Mesothelial cell of epicardium (in vitro differentiated cells): Measurements from ENCODE around the gene PLEKHG4. TPM values are rescaled to one million over a fixed set of nuclear protein-coding genes. Genes with fewer than 3 reads are reported as not detected.

Source experiments
- DNase-seq, 2 experiments: peaks; one replicate each; pipeline ENCODE4 v3.0.0; 2021; ENCODE audit warnings: low spot score in 2 of 2; ENCODE audit not compliant: unreplicated experiment in 2 of 2
- H3K27ac Mint-ChIP-seq: 2 replicates; pipeline ENCODE4 v1.8.0; 2021; ENCODE audit warnings: mixed read lengths
- H3K27me3 Mint-ChIP-seq: 2 replicates; pipeline ENCODE4 v1.8.0; 2021; ENCODE audit warnings: low read depth, mixed read lengths
- H3K36me3 Mint-ChIP-seq: 2 replicates; pipeline ENCODE4 v1.8.0; 2021; ENCODE audit warnings: mixed read lengths
- H3K4me1 Mint-ChIP-seq: 2 replicates; pipeline ENCODE4 v1.8.0; 2021; ENCODE audit warnings: mixed read lengths
- H3K4me3 Mint-ChIP-seq: 2 replicates; pipeline ENCODE4 v1.8.0; 2021; ENCODE audit warnings: mild to moderate bottlenecking, moderate library complexity, mixed read lengths
- H3K9me3 Mint-ChIP-seq: 2 replicates; pipeline ENCODE4 v1.8.0; 2021; ENCODE audit warnings: mixed read lengths
- CTCF ChIP-seq: fragments of 200-600 bp; sonication (generic); IDR thresholded peaks from one replicate; pipeline ENCODE4 v1.5.0; 2021; ENCODE audit warnings: antibody characterized with exemption; ENCODE audit not compliant: unreplicated experiment
- total RNA-seq: library from RNA; stranded (reverse); gene quantifications from 3 replicates; pipeline ENCODE4 v1.2.1, GENCODE V29; 2021

The PLEKHG4 gene
- total RNA-seq, 1 donor from 2014 or later = 15.4 TPM

GRCh38 chr16:67235816-67236562 is 43.3 kb upstream of the PLEKHG4 start:
- Mint-ChIP-seq H3K9me3 (no peaks in the 10 kb centered on the region), H3K4me3 (no peak overlapping the region), H3K27ac (no peak overlapping the region), H3K27me3 (no peaks in the 10 kb centered on the region), H3K36me3 (peaks cover 17% of the 10 kb centered on the region), H3K4me1 (no peaks in the 10 kb centered on the region)
- no peak for DNase-seq
- TF ChIP-seq CTCF = no peak

DNA sequence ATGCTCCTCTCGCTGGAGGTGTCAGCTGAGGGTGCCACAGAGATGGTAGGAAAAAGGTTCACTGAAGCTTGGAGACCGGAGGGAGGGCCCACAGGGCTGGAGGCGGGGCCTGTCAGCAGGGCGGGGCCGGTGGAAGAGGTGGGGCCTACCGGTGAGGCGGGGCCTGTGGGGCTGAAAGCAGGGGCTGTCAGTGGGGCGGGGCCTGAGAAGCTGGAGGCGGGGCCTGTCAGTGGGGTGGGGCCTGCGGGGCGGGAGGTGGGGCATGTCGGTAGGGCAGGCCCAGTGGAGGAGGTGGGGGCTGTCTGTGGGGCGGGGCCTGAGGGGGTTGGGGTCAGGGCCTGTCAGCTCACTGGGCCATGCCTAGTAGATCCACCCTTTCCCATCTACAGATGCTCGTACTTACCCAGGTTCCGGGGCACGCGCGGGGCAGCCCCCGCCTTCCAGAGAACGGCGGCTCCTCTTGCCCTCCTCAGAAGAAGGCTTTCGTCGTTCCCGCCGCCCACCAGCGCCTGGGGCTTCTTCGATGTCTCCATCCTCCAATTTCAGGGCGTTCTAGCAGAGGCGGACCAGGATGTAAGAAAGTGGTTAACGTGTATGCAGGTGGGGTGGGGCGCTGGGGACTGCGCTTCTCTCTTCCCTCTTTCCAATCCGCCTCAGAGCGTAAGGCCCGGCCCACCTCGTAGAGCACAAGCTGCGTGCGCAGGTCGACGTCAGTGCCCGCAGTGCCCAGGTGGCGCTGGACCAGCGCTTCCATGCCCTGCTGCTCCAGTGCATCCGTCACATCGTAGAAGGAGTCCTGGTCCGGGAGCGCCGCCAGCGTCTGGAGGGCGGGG is 42.6 kb upstream of the PLEKHG4 start:
- peaks cover 5% of the 10 kb centered on the region for H3K4me1 Mint-ChIP-seq
- H3K4me3 Mint-ChIP-seq = no peak overlapping the region
- no peak overlapping the region for H3K27ac Mint-ChIP-seq
- no peak for TF ChIP-seq CTCF
- no peak for DNase-seq
- no peaks in the 10 kb centered on the region for H3K27me3 Mint-ChIP-seq
- peaks cover 17% of the 10 kb centered on the region for H3K36me3 Mint-ChIP-seq
- H3K9me3 Mint-ChIP-seq = no peaks in the 10 kb centered on the region

- Mint-ChIP-seq H3K27ac (no peak overlapping the region), H3K27me3 (no peaks in the 10 kb centered on the region), H3K4me3 (no peak overlapping the region), H3K36me3 (peaks cover 17% of the 10 kb centered on the region), H3K9me3 (no peaks in the 10 kb centered on the region), H3K4me1 (peaks cover 5% of the 10 kb centered on the region)
- TF ChIP-seq CTCF = no peak
- DNase-seq = no peak
These were observed 41.7 kb upstream of the PLEKHG4 start for GRCh38 chr16:67237396-67238277.

GRCh38 chr16:67238278-67238575 is 41.1 kb upstream of the PLEKHG4 start:
- no peak for DNase-seq
- H3K4me3 Mint-ChIP-seq = no peak overlapping the region
- peaks cover 16% of the 10 kb centered on the region for H3K36me3 Mint-ChIP-seq
- H3K27me3 Mint-ChIP-seq = no peaks in the 10 kb centered on the region
- peaks cover 5% of the 10 kb centered on the region for H3K4me1 Mint-ChIP-seq
- no peak for TF ChIP-seq CTCF
- H3K9me3 Mint-ChIP-seq = no peaks in the 10 kb centered on the region
- H3K27ac Mint-ChIP-seq = no peak overlapping the region

DNA sequence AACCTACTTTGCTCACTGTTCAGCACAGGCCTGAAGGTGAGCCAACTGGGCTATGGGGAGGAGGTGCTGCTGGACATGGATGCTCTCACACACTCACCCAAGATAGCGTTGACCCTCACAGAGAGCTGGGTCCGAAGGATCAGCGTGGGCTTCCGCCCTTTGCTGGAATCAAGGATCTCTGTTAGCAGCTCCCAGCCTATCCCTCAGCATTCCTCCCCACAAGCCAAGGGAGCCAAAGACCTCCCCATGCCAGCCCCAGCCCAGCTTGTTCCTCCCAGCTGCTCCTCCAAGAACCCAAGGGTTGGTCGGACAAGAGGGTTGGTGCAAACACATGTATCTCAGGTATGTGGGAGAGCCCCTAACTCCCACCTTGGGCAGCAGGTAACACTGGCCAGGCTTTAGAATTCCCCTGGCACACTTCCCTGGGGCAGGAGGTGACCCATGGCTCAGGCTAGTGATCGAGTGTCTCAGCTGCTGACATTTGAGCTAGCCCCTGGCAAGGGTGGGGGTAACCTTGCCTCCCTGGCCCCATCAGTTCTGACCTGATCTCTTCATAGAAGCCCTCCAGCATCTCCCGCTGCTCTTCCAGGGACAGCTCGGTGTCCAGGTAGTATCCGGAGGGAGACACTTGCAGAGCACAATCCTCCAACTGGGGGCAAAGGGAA is 40.4 kb upstream of the PLEKHG4 start:
- H3K27me3 Mint-ChIP-seq = no peaks in the 10 kb centered on the region
- peaks cover 14% of the 10 kb centered on the region for H3K36me3 Mint-ChIP-seq
- no peak overlapping the region for H3K4me3 Mint-ChIP-seq
- peaks cover 5% of the 10 kb centered on the region for H3K4me1 Mint-ChIP-seq
- H3K27ac Mint-ChIP-seq = no peak overlapping the region
- no peaks in the 10 kb centered on the region for H3K9me3 Mint-ChIP-seq
- no peak for TF ChIP-seq CTCF
- DNase-seq = no peak
